Epidermal melanocyte (primary cell): Measurements from ENCODE around the gene SLC35B2.
A peak's percentile ranks its signal among the peaks of the same experiment; 100 is the strongest.

Experiments used
- DNase-seq: peaks from one replicate; pipeline ENCODE4 v3.0.0; 2011; ENCODE audit warnings: low spot score; ENCODE audit not compliant: insufficient read length

The SLC35B2 gene

DNA sequence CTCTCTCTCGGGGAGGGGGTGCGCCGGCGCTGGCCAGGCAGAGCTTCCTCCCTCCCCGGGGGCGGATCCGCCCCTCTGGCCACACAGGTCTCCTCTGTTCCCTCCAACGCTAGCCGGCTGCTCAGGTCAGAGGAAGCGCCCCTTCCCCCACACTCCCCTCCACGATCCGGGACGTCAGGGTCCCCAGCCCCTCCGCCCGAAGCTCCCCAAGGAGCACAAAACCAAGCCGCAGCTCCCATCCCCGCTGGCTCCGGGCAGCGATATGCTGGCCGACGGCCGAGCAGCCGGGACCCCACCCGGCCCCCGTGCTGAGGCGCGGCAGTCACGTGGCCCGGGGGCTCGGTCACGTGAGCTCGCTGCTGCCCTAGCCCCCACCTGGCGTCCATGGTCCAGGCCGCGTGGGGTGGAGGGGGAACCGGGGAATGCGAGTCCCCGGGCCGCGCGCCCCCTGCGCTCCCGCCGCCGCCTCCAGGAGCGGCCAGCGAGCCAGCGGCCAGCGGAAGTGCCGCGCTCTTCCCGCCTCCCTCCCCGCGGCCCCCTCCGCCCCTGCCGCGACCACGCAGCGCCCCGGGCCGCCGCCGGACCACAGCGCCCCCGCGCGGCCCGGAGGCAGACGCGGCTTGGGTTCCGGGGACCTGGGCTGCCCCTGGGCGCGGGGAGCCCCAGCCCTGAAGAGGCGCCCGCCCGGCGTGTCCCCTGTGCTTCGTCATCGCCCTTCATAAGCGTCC lies at the start of gene SLC35B2:
SLC35B2 (minus strand) TSS at position 504 of the 728 bp plus-strand sequence; CDS start at position 386, 118 bp downstream.
- DNase-seq = peak; percentile 88

- no peak for DNase-seq
These were observed 49.4 kb upstream of the SLC35B2 start for GRCh38 chr6:44306710-44307109.

DNA sequence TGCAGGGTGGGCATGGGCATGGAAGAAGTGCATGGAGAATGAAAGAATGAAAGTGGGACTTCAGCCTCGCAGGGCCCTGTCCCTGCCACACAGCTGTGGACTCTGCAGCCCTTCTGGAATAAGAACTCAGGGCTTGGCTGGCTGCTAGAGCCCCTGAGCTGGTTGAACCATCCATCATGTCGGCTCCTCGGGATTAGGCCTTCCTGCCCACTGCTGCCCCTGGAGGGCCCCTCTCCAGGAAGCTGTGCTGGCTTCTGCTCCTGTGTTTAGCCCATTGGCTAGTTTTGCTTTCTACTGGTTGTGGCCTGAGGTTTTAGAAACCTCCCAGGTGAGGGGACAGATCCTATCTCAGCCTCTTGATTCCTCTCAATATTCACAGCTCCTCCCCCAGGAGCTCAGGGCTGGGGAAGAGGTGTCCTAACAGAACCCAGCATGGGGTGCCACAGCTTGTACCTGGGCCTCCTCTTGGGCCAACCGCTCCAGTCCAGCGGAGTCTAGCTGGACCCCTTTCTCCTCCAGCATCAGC lies 47.9 kb upstream of the SLC35B2 start:
- no peak for DNase-seq

- DNase-seq = no peak
These were observed 47.2 kb upstream of the SLC35B2 start for GRCh38 chr6:44304282-44305199.

GRCh38 chr6:44303842-44304241 lies 46.5 kb upstream of the SLC35B2 start:
- DNase-seq = no peak

- DNase-seq = no peak
These were observed 45.5 kb upstream of the SLC35B2 start for GRCh38 chr6:44302856-44303255.

DNA sequence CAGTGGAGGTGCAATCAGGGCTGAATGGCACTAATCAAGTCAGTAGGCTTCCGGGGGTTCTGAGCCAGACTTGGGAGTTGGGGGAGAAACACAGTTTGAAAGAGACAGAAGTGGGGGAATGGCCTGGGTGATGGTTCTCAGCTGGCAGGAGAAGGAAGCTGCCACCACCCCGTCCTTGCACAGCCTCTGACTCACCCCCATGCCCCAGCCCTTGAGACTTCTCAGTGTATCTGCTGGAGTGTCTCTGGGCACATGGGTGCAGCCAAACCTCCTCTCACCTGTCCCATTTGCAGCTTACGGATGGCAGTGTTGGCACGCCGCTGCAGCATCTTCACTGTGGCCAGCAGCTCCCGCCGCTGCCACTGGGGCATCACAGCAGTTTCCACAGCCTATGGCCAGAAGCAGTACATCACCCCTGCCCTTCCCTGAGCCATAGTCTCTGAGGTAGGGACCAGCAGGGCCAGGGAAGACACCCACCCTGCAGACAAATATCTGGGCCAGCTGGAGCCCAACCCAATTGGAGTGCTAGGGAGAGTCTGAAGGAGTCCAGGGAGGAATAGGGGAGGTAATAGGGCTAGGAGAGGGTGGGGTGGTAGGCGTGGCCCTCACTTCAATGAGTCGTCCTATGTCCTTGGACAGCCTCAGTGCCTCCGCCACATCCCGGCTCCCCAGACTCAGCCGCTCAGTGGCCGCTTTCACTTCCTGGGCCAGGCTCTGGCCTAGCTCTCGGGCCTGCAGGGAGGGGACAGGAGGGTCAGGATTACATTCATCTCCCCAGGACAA lies 44.6 kb upstream of the SLC35B2 start:
- no peak for DNase-seq

DNA sequence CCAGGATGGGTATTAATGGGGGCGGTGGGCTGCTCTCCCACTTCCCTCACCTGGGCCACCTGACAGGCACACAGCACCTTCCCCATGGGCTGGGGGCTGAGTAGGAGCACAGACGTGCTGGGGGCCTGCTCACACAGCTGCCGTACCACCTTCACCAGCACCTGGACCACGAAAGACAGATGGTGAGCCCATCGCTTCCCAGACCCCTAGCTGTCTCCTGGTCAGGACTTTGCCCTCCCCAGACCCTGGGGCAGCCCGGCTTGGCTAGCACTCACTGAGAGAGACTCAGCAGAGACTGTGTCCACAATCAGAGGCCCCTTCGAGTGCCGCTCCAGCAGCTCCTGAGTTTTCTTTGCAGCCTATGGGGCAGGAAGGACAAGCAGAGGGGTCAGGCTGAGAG lies 43.8 kb upstream of the SLC35B2 start:
- DNase-seq = no peak

DNA sequence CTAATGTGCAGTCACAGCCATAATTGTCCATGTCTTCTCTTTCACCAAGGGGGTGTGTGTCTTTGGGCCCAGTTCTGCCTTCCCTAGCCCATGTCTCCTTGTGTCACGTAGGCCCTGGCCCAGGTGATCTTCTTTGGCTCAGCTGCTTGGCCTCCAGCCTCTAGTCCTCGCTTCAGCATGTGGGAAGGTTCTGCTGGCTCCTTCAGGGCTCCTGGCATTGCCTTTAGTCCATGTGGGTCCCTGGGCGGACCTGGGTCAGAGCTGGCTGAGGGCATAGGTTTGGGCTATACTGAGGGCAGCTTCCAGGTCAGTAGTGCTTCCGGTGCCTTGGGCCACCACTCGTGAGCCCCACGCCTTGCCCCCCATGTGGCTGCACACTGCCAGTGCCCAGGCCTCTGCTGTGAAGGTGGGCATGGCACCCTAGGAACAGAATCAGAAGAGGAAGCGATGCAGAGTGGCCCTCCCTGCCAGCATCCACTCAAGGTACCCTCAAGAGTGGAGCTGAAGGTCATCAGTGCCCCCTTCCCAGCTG lies 43.0 kb upstream of the SLC35B2 start:
- no peak for DNase-seq

DNA sequence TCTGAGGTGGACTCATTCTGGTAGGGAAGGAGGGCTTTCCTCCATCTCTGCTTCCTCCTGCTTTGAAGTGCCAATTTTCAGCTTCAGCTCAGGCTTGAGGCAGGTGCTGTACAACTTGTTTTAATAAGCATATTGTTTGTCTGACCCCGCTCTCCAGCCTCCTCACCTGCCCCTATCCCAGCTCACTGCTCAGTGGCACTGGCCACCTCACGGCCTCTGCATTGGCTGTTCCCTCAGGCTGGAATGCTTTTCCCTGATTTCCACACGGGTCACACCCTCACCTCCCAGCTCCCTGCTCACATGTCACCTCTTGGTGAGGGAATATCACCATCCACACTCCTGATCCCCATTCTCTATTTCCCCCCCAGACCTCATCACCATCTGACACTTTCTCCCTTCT lies 41.5 kb upstream of the SLC35B2 start:
- DNase-seq = no peak

GRCh38 chr6:44298055-44298803 lies 40.9 kb upstream of the SLC35B2 start:
- no peak for DNase-seq

DNA sequence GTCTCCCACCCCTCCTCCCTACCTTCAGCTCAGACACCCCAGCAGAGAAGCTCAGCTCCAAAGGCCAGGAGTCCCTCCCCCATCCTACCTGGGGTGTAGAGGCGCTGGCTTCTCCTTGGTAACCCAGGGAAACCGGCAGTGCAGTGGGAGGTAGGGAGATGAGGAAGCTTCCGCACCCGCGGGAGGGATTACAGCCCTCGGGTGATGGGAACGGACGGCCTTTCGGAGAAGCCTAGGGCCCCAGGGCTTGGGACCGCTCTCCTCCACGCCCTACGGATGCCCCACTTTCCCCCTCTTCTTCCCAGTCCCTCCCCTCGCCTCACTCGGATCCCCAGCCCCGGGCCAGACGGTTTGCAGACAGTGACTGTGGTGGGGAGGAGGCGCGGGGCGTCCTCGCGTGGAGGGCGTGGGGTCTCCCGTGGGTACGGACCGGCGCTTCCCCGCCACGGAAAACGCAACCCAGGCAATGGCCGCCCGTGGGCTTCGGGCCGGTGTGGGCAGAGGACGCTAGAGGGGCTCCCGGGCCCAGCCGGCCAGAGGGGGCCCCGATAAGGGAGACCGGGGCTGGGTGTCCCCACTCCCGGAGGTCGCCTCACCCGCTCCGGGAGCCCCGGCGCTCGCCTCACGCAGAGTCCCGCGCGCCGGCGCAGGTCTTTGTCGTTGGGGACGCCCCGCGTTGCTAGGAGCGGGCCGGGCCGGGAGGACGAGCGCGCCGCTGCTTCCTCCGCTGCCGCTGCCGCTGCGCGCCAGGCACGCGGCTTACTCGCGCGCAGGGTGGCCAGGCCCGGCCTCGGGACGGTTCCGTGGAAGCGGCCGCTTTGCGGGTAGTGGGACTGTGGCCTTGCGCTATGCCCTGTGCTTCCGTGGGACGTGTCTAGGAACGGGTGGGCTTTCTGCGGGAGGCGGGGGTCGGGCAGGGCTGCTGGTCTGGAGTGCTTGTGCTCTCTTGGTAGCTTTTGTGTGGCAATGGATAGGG lies 40.0 kb upstream of the SLC35B2 start:
- no peak for DNase-seq

DNA sequence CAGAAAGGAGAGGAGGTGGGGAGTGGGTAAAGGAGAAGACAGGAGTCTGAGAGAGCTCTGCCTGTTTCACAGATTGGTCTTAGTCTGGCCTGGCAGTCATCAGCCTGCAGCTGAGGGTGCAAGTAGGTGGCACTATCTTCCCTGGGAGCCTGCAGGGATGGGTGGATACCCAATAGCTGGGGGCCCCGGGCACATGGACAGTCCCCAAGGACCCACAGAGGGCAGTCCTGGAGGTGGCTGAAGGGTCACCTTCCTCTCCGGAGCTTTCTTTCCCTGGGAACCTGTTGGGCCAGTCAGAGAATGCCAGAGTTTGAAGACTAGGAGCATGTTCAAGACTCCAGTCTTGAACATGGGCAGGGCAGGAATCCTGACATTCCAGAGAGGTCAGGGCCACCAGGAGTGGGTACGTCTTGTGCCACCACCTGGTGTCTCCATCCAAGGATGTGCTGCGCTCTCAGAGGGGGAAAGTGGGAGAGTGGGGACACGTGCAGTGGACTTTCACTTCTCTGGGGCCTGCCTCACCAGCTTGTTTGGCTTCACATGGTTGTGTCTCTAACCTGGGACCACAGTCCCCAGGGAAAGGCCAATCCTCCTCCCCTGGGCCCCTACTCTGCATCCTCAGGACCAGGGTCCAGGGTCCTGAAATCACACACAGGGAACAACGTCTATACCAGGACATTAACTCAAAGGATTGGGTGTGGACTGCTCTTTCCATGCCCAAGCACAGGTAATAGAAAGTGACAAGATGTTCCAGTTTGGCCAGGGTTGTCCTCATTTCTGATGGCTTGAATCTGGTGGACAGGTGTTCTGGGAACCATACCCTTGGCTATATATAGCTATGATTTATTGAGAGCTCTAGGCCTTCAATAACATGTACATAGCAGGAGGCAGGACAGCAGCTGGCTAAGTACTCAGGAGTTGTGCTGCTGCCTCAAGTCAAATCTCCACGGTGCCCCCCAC lies 37.8 kb upstream of the SLC35B2 start:
- DNase-seq = no peak

DNA sequence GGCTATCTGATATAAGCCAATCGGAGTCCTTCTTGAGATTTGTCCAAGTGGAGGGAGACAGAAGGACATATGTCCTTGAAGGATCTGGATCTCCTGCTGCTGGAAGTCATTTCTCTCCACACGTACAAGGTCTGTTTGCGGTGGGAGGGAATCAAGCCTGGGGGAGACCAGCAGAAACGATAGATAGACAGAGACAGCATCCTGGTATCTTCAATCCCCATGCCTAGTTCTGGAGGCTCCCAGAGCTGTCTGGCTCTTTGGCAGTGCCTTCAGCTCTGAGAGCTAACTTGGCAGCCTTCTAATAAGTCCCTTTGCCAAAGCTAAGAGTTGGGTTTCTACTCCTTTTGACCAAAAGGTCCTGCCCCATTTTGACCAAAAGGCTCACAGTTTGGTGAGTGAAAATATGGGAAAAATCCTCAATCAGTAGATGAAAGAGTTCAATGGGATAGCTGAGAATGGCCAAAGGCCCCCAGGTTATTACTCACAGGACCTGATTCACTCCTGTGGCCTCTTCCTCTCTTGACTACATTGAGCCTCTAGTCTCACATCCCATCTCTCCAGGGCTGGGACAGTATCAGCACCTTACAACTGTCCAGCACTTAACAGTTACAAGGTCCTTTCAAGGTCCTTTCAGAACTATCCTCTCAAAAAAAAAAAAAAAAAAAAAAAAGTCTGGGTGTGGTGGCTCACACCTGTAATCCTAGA lies 35.5 kb upstream of the SLC35B2 start:
- DNase-seq = no peak

DNA sequence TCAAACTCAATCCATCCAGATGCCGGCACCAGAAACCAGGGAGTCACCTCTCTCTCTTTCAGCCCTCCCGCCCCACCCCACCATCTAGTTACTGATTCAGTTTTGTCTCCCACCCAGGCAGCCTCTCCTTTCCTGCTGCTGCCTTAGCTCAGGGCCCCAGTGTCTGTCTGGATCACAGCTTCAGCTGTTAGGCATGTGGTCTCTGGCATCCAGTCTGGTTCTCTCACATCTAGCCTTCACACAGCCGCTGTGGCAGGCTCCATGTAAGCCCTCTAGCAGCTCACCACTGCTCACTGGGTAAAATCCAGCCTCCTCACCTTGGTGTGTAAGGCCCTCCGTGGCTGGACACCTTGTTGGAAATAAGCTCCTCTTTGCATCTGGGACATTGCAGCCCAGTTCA lies 34.5 kb upstream of the SLC35B2 start:
- no peak for DNase-seq

DNA sequence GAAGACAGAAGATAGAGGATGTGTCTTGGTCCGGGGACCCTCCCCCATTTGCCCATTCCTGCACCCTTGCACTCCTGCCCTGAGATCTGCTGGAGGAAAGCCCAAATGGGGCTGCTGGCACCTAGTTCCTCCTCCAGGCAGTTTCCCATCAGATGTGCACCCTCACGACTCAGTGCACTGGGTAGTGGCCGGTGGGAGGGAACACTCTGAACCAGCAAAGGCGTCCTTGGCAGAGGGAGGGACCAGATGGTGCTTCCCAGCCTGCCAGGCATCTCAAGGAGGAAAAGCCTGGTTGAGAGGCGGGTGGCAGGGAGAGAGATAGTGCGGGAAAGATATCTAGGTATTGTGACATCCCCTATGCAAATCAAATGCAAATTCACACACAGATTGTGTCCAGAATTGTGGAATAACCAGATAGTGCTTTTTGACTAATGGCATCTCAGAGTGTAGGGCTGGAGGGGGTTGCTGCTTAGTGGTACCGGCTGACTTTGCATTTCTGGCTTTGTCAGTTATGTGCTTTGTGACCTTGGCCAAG lies 32.5 kb upstream of the SLC35B2 start:
- no peak for DNase-seq

- no peak for DNase-seq
These were observed 29.4 kb upstream of the SLC35B2 start for GRCh38 chr6:44286747-44287146.

DNA sequence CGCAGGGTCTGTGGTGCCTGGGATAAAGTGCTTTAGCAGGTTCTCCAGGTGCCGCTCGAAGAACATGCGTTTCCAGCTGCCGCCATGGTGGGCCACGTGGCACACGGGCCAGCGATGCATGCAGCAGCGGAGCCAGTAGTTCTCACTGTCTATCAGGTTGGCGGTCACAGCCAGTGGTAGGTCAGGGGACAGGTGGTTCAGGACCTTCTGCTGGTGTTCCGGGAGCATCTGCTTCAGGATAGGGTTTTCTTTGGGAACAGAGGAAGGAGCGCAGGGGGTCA lies 28.9 kb upstream of the SLC35B2 start:
- DNase-seq = no peak
